ENCODE measurements around the gene PLP1.

PLP1 gene

GRCh38 chrX:103828529-103828928 is 51.9 kb downstream of the PLP1 start:
- no peak for DNase-seq

GRCh38 chrX:103830848-103831247 is 54.2 kb downstream of the PLP1 start:
- DNase-seq, result no peak

GRCh38 chrX:103831342-103831802 is 54.7 kb downstream of the PLP1 start:
- DNase-seq, result no peak

- peak; percentile 63 for DNase-seq
Observed at GRCh38 chrX:103831803-103832544, 55.3 kb downstream of the PLP1 start, which contains the start of gene RAB9B. Gene RAB9B, minus strand, starts transcription at chrX:103832257. Its CDS starts 6,473 bp downstream, at chrX:103825784.

GRCh38 chrX:103839404-103839803 is 62.8 kb downstream of the PLP1 start:
- DNase-seq, result no peak

Data from right kidney (tissue), 1 donor.